Measurements from ENCODE around the gene SLC25A13.

DNA sequence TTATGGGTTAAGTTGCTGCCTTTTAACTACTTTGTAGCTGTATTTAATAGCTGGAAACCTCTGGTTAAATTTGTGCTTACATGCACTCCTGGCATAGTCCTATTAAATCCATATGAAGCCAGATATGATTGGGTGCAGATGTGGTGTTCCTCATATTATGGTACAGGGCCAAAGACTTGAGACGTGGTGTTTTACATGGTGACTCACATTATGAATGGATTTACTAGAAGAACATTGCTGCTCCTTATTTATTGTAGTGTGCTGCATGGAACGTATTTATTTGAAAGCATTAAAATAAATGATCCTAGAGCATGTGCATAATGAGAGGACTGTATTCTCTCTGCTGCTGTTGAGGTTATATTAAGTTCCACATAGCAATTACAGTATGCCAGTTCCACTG, 224.1 kb downstream of the SLC25A13 start:
- TF ChIP-seq, protein P1, sequence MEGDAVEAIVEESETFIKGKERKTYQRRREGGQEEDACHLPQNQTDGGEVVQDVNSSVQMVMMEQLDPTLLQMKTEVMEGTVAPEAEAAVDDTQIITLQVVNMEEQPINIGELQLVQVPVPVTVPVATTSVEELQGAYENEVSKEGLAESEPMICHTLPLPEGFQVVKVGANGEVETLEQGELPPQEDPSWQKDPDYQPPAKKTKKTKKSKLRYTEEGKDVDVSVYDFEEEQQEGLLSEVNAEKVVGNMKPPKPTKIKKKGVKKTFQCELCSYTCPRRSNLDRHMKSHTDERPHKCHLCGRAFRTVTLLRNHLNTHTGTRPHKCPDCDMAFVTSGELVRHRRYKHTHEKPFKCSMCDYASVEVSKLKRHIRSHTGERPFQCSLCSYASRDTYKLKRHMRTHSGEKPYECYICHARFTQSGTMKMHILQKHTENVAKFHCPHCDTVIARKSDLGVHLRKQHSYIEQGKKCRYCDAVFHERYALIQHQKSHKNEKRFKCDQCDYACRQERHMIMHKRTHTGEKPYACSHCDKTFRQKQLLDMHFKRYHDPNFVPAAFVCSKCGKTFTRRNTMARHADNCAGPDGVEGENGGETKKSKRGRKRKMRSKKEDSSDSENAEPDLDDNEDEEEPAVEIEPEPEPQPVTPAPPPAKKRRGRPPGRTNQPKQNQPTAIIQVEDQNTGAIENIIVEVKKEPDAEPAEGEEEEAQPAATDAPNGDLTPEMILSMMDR (conservative IDR thresholded peaks at IDR 0.05 in 1 of 2, IDR thresholded peaks at IDR 0.05 in 1 of 2; ENCODE audit: low read depth in 1 of 2, low read length in 2 of 2): no peak
- TF ChIP-seq EZH2 (IDR thresholded peaks at IDR 0.05; ENCODE audit: low read length, missing control alignments): no peak
